GM18502 (cell line): ENCODE data around the gene SPATA9.

ENCODE experiments used
- ATAC-seq: cut with Tn5 transposase; IDR thresholded peaks from one replicate; pipeline ENCODE4 v1.9.1; 2021; ENCODE audit warnings: mild to moderate bottlenecking; ENCODE audit not compliant: unreplicated experiment, poor library complexity

Gene SPATA9

DNA sequence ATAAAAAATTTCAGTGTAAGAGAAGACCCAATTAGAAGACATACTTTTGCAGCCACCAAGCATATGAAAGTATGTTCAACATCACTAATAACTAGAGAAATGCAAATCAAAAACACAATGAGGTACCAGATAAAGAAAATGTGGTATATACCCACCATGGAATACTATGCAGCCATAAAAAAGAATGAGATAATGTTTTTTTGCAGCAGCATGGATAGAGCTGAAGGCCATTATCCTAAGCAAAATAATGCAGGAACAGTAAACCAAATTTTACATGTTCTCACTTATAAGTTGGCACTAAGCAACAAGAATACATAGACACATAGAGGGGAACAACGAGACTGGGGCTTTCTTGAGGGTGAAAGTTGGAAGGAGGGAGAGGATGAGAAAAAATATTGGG lies 6.9 kb upstream of the SPATA9 start:
- no peak for ATAC-seq

DNA sequence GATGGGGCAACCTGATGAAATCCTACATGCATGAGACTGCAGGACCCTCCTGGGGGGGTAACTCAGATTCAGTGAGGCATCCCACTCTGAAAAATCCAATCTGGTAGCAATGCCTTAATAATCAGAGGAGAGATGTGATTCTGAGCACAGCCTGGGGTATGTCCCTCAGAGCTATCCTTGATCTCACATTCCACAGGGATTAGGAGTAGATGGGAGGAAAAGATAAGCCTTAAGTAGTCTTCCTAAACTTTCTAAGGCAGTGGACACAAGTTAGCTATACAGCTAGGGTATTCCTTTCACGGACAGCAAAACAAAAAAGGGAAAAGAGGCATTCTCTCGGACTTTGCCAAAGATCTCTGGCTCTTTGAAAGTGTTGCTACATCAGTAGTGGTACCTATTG lies 3.9 kb upstream of the SPATA9 start:
- ATAC-seq: no peak

DNA sequence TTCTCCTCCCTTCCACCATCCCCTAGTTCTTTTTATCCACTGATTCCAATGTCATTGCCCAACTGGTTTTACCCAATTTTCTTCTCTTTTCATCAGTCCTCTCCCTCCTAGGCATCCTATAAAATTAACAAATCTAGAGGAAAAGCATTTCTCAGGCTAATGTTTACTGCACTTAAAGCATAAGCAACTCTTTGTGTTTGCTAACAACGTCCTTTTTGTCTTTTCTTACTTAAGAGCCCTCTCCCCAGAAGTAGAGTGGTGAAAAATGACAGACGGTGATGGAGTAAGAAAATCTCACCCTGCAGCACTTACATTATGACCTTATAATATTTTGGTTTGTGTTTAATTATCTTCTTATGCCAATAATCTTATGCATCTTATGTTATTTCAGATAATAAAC lies 1.6 kb upstream of the SPATA9 start:
- ATAC-seq: no peak

DNA sequence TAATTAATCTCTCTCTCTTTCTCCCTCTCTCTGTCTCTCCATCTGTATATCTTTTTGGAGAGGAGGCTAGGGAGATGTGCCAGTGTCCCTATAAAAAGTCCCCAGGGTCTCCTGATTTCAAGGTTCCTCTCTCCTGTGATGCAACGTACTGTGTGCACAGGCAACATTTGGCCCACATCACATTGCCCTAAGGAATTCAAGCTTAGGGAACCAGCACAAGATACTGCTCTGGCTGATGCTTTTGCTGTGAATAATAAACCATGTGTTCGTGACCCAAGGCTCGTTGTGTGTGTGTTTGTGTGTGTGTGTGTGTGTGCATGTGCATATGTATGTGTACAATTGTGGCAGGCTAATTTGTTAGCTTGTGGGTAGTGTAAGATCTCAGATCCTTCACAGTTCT lies 9.7 kb downstream of the SPATA9 start:
- no peak for ATAC-seq

DNA sequence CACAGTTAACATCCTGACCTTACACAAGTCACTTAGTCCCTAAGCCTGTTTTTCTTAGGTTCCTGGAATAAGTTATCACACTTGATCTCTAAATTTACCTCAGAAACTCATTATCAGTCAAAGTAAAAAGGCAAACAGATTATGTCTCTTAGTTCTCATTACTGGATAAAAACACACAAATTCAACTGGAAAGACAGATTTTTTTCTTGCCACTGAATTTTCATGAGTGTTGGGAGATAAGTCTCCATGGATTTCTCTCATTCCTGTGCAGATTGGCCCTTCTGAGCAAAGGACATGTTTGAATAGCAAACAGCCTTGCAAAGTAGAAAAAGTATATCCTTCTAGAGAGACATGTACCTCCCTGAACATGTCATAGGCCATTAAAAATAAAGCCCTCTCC lies 10.2 kb downstream of the SPATA9 start:
- ATAC-seq: no peak

- ATAC-seq: no peak
Observed at GRCh38 chr5:95671826-95672225, 11.0 kb downstream of the SPATA9 start.

DNA sequence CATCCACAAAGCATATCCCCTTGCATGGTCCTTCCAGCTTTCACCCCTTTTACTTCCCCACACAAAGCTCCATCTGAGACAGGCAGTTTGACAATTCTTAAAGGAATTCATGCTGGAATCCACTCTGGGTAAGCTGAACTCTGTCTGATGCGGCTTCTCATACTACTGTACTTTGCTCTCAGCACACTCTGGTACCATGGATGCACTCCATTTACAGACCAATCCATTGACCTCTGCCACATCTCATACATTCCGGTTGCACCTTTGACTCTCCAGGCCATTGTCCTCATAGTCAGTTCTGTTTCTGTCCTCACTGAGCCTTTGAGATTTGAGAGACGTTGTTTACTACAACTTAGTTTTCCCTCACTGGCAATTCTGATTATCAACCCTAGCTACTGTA lies 12.2 kb downstream of the SPATA9 start:
- no peak for ATAC-seq

- ATAC-seq: no peak
Observed at GRCh38 chr5:95669985-95670384, 12.8 kb downstream of the SPATA9 start.

DNA sequence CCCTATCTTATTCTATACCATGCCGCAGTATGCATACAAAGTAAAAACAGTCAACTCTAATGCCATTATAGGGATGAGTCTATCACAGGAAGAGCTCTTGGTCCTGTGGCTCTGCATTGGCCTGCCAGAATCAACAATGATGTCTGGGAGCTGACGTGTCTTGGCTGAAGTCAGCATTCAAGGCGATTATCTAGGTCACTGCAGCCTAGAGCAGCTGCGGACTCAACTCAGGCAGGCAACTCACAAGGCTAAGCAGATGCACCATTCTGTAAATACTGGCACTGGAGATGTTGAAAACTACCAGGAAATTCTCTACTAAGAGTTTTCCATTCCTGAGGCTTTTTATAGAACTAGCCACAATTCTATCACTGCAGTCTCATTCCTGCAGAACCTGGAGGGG lies 13.3 kb downstream of the SPATA9 start:
- ATAC-seq: no peak

DNA sequence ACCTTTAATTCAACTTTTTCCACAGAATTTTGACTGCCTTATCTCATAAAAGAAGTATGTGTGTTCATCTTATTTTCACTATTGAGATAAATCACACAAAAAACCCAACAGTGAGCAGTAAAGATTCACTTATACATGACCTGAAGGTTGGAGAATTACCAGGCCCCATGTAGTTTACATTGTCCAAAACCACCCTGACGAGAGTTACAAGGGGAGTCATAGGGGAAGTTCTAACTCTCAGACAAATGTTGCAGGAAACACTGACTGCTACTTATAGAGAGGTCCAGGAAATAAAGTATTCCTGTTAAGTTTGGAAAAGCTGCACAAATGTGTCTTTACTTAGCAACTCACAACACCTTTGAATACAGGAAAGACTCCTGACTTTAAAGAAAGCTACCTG lies 14.1 kb downstream of the SPATA9 start:
- no peak for ATAC-seq

- no peak for ATAC-seq
Observed at GRCh38 chr5:95668216-95668615, 14.6 kb downstream of the SPATA9 start.

DNA sequence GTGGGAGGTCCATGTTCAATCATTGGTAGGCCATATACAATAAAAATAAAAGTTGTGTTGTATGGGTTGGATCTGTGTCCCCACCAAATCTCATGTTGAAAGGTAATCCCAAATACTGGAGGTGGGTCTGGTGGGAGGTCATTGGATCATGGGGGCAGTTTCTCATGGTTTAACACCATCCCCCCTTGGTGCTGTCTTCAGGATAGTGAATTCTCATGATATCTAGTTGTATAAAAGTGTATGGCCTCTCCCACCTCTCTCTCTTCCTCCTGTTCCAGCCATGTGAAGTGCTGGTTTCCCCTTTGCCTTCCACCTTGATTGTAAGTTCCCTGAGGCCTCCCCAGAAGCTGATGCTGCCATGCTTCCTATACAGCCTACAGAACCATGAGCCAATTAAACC lies 15.1 kb downstream of the SPATA9 start:
- ATAC-seq: no peak

- ATAC-seq: no peak
Observed at GRCh38 chr5:95667061-95667618, 15.7 kb downstream of the SPATA9 start.

- no peak for ATAC-seq
Observed at GRCh38 chr5:95664204-95664786, 18.5 kb downstream of the SPATA9 start.

- no peak for ATAC-seq
Observed at GRCh38 chr5:95662946-95663345, 19.8 kb downstream of the SPATA9 start.

DNA sequence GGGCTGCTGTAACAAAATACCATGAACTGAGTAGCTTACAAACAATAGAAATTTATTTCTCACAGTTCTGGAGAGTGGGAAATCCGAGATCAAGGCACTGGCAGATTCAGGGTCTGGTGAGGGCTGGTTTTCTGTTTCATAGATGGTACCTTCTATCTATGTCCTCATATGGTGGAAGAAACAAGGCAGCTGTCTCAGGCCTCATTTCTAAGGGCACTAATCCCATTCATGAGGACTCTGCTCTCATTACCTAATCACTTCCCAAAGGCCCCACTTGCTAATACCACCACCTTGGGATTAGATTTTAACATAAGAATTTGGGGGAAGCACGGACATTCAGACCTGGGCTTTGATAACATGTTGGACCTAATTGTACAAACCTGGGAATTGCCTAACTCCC lies 22.7 kb downstream of the SPATA9 start:
- no peak for ATAC-seq

DNA sequence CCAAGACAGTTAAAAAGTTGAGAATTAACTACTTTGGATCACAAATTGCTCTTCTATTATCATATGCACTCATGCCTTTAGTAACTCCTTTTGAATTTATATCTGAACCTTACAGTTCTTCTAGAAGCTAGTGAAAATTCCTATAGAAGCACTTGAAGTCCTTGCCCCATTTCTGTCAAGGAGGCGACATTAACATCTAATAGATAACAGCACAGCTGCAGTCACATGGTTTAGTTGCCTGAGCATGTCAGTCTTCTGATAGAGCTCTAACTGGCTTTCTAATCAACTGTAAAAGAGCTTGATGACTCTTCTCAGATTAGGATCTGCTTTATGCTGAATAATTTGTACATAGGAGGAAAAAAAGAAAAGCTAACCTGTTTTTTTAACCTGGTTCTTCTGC lies 27.2 kb downstream of the SPATA9 start:
- ATAC-seq: no peak

- no peak for ATAC-seq
Observed at GRCh38 chr5:95654196-95654595, 28.6 kb downstream of the SPATA9 start.

DNA sequence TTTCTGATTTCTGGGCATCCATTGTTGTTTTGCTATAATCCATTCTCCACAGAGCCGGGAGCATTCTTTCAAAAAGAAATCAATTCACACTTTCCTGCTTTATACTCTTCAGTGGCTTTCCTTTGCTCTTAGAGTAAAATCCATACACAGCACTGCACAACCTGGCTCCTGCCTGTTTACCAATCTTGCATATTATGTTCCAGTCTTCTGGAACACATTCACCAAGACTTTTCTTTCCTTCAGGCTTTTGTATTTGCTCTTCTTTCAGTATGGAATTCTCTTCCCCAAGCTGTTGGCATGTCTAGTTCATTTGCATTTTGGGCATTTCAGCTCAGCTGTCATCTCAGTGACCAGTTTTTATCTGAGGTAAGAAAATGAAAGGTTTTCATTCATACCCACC lies 29.9 kb downstream of the SPATA9 start:
- no peak for ATAC-seq

DNA sequence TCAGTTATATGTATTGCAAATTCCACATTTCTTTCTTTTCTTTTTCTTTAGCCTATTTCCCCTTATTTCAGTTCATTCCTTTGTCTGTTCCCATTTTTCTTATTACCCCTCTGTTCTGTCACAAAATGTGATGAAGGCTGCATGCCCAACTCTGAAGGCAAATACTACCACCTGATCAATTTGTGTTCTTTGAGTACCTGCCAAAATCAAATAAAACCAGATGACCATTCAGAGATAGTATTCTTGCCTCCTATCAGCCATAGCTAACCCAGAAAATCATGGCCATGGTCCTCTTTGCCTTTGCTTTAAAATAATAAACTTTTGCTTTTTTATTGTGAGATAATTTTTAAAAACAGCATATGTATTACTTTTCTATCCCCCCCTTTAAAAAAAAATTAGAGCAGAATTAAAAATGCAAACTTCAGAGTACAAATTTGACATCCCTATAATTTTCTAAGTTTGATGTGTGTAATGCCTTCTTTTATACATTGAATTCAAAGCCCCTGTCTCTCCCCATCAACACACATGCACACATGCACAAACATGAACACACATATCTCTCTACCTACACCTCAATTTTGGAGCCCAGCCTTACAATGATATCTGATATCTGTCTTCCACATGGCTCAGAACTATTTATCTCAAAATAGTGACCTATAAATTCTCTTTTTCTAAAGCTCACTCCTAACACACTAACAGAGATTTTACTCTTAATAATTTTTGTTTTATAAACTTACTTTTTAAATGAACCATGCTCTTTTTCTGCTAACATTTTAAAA lies 32.8 kb downstream of the SPATA9 start:
- ATAC-seq: no peak

GRCh38 chr5:95649274-95649673 lies 33.5 kb downstream of the SPATA9 start:
- ATAC-seq: no peak
